Posterior vena cava (tissue), 2 donors: Measurements from ENCODE around the gene ZFYVE26. TPM values are rescaled to one million over a fixed set of nuclear protein-coding genes. Genes with fewer than 3 reads are reported as not detected.
"Not testable (repeated sequence)": the region's sequence is repeated elsewhere in the genome, so short reads cannot be mapped to it uniquely, and the experiment has no call there.

ENCODE experiments used
- DNase-seq: peaks from one replicate; pipeline ENCODE4 v3.0.0-alpha.2; 2020; ENCODE audit warnings: low spot score
- intact Hi-C, 2 donors: fragments of 100-400 bp; cut with DNase I; formaldehyde crosslinking; loops; one replicate each; pipeline versions ENCODE4 v1.14.1 to v1.14.2; 2022 to 2023
- total RNA-seq, 2 donors: library from RNA; stranded (reverse); fragmentation: NEBNext Ultra II Directional; extraction: Animal tissue kit (Norgen Biotek cat#: 25700); gene quantifications; one replicate each; pipeline ENCODE4 v1.2.1, GENCODE V29; 2021
- donor health status: DM: yes; HTN: yes; CAD: no.
- donor health status: DM: yes; HTN: yes; CAD: no.

The ZFYVE26 gene
- total RNA-seq, 2 donors from 2014 or later: 18.7 to 23.1 TPM

DNA sequence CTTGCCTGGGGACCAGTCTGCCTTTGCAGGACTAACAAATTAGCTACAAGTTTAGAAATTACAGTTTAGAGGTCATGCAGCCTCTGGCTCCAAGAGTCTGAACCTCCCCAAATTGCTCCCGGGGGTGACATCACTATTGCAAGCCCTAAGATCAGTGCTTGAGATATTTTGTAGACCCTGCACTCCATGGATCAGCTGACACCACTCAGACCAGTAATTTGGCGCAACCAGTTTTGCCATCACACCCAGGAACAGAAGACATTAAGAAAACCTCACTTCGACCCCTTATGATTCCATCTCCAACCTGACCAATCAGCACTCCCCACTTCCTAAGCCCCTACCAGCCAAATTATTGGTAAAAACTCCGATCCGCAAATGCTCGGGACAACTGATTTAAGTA, 2.1 kb upstream of the ZFYVE26 start:
- intact Hi-C loops, DNase-seq: not testable (repeated sequence)

DNA sequence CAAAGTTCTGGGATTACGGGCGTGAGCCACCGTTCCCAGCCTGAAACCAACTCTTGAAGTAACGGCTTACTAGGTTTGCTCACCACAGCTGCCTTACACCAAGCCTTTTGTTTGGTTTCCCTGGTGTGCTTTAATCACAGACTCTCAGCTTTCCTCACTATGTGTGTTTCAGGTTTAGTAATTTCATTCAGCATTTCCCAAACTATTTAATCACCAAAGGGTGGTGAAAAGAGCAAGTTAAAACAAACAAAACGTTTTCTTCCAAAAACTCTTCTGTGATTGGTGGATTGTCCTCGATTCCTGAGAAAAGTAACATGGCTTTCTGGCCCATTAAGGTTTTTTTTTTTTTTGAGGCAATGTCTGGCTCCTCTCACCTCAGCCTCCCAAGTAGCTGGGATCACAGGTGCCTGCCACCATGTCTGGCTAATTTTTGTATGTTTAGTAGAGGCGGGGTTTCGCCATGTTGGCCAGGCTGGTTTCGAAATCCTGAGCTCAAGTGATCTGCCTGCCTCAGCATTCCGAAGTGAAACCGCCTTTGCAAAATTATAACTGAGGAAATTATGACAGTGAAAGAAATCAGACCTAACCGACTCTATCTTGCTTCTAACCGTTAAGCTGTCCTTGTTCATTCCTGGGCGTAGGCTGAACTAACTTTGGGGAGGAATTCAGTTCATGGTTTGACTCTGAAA, 1.5 kb upstream of the ZFYVE26 start:
- intact Hi-C loops: no loop called here

DNA sequence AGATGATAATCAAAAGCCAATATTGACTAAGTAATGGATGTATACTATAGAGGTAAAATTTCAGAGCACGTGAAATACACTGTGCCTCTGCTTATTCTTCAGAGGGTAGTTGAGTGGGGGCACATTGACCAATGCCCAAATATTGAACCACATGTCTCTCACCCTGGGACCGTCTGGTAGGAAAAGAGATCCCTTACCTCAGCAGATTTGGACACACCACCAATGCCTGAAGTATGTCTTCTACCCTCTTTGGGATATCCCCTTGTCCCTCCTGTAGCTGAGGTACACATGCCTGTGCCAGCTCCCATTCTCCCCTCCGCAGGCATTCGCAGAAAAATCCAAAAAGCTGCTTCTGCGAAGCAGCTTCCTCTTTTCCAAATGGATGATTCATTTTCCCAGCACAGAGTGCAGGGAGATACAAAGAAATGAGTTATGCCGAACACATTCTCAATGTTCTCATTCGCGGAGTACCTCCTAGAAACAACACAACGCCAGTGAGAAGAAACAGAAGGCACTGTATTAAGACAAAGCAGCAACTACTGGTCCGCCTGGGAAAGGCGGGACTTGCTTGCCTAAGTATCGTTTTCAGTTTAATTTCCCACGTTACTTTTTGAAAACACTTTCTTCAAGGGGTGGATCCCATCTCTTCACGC, 691 bp downstream of the ZFYVE26 start:
- intact Hi-C loops: no loop called here
- DNase-seq: no peak

More for the DNA sequence above, 1.5 kb upstream of the ZFYVE26 start:
- no peak for DNase-seq

DNA sequence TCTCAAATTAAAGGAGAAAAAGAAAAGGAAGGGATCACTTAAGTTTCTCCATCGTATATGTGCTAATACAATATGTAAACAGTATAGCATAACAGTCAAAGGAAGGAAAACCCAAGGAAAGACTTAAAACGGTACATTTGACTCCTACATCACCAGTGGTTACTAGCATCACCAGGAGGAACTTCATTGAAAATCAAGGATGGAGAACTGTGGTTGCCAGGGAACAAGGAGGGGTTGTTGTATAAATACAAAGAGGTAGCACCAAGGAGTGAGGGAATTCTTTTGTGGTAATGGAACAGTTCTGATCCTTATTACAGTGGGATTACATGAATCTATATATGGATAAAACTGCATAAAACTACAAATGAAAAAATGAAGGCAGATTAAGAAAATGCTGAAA, 1.6 kb downstream of the ZFYVE26 start:
- intact Hi-C loops: no loop called here
- no peak for DNase-seq

DNA sequence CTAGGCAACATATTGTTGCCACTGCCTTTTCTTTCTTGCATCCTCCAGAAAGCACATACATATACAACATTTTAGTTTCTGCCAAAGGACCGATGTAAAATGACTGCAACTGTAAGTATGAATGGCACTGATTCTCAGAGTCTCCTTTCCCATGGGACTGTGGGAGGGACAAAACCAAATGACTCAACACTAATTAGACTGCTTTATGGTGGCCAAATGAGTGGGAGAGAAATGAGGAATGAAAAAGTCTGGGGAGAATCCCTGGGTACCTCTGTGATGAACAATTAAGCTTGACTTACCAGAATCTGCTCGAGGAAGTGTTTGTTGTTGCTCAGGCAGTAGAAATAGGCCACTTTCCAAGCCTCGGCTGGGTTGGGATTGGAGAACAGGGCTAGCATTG, 10.1 kb downstream of the ZFYVE26 start:
- intact Hi-C loops: no loop called here
- DNase-seq: no peak

DNA sequence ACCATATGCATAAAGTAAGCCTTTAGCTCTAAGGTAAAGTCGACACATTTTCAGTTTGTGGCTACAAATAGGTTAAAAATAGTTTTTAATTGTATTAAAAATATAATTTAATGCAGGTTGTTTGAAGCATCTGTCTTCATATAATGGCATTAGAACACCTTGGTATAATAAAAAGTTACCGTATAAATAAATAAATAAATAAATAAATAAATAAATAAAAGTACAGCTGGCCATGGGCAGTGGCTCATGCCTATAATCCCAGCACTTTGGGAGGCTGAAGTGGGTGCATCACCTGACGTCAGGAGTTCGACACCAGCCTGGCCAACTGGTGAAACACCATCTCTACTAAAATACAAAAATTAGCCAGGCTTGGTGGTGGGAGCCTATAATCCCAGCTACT, 15.6 kb downstream of the ZFYVE26 start:
- intact Hi-C loops: no loop called here
- no peak for DNase-seq

DNA sequence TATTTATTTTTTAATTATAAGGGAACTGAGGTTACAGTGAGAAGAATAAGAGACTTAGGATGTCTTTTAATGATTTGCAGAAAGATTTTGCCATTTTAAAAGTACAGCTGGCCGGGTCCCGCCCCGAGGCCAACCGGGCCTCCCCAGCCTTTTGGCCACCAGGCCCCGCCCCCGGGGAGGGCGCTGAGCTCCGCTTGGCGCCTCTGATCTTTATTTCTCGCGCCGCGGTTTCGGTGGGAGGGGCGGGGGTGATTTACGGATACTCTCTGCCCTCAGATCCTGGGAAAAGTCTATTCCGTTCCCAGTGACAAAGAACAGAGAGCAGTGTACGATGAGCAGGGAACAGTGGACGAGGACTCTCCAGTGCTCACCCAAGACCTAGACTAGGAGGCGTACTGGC, 17.7 kb downstream of the ZFYVE26 start:
- DNase-seq: no peak
- intact Hi-C loops: no loop called here

DNA sequence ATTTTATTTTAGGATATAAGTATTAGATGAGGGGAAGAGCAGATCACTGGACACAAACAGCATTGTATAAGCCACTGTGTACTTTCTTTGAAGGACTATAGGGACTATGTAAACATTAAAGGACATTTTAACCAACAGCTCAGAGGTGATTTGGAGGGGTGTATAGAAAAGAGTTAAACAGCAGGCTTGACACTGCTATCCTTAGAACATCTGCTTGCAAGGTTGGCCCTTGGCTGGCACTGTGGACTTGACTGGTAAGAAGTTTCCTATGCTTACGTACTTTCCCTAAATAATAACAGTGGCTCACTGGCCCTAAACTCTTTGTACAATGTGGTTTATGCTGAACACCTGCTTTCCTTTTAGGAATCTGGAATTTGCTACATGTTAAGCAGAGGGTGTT, 28.7 kb downstream of the ZFYVE26 start:
- intact Hi-C loops: no loop called here

DNA sequence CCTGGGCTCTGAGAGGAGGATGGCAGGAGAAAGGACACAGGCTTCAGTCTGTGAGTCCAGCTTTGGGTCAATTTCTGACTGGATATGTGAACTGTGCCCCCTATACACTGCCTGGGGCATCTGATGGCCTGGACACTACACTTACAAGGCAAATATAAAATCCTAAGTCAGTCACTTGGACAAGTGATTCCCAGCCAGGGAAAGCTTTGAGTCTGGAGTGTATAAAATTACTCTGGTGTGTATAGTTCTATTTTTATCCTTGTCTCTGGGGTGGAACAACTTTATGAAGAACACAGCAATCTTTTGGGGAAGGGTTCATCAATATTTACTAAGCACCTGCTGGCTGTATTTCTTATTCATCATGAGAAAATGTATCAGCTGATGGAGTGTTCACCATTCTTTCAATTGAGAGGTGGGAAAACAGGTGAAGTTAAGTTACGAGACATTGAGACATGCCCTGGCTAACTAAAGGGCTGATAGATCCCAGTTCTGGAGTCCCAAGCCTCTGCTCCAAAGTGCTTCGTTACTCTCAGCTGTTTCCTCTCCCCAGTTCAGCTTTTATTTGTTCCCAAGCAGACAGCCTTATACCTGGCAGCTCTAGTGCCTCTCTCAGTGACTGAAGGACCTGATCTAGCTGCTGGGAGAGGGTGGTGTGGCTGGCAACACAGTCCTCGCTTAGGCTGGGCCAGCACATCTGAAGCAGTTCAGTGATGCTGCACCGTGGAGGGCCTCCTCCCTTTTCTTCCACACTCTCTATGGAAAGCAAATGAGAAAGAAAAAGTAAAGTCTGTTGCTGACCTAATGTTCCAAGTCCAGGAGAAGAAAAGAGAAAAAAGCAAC, 30.9 kb downstream of the ZFYVE26 start:
- intact Hi-C loops: no loop called here
- DNase-seq: no peak

More for the DNA sequence above, 28.7 kb downstream of the ZFYVE26 start:
- DNase-seq: no peak

DNA sequence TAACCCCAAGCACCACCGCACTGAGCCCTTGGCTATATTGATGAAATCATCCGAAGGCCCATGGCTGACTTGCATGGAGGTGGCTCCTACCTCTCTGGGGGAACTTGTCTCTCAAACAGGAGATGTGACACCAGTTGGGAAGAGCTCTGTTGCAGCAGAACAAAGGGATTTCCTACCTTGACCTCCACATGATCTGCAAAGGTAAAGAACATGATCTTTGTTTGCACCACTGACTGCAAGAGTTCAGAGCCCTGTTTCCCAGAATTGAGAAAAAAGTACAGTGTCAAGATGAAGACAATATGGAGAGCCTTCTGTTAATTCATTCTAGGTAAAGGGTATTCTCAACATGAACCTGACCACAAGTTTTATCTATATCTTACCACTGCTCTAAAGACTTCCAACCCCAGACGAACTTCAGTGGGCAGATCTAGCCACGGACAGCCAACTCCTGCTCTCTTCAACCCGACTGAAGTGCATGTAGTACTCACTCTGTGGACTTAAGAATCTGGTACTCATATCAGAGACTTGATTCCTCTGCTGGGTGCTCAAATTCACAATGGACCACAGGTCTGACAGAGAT, 32.1 kb downstream of the ZFYVE26 start:
- intact Hi-C loops: no loop called here
- DNase-seq: no peak

DNA sequence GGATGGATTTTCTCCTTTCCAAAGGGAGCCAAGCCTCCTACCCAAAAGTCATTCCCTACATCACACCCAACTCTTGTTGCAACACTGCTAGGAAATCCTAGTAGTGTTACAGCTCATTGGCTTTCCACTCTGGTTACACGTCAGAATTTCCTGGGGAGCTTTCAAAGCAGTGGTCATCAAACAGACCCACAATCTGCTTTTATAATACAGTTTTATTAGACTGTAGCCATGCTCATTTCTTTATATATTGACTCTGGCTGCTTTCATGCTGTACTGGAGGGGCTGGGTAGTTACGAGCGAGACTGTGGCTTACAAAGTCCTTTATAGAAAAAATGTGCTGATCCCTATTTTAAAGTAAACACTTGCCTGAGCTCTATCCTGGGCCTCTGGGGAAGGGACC, 34.3 kb downstream of the ZFYVE26 start:
- intact Hi-C loops: no loop called here
- DNase-seq: no peak

DNA sequence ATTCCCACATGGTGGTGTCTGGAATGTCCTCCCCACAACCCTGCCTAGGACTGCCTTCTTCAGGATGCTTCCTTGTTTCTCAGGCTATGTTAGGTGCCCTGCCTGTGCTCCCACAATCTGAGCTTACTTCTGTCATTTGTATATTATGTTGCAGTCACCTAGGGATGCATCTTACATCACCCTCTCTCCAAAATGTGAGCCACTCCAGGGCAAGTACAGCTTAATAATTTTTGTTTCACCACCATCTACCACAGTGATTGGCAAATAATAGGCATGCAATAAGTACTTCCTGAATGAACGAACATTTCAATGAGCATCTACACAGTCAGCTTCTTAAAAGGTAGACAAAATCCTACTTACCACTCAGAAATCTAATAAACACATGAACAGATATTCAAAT, 37.6 kb downstream of the ZFYVE26 start:
- no peak for DNase-seq

DNA sequence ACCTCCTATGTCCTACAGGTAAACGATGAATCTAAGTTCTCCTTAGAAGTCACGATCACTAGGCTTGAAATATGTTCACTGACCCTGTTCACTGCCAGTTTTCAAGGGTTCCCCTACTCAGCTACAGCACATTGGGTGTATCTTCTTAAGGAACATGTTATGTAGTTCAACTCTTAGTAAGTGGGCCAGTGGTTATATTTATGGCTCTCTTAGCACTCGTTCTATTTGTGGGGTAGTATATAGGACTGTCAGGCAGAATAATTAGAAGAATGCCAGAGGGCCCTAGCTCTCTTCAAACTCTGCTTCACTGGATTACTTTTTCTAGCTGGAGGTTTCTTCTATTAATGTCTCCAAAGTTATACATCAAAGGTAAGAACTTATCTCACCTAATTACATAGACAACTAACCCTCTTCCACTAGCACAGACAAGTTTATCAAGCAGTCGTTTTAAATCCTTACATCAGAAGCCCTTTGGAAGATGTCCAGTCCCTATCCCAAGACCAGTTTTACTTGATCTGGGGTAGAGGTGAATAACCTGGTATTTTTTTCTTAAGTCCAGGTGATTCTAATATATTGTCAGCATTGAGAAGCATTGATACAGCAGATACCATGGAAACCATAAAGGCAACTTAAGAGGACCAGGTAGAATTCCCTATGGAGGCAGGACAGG, 39.6 kb downstream of the ZFYVE26 start:
- intact Hi-C loops: no loop called here
- DNase-seq: no peak

More for the DNA sequence above, 37.6 kb downstream of the ZFYVE26 start:
- intact Hi-C loops: no loop called here

DNA sequence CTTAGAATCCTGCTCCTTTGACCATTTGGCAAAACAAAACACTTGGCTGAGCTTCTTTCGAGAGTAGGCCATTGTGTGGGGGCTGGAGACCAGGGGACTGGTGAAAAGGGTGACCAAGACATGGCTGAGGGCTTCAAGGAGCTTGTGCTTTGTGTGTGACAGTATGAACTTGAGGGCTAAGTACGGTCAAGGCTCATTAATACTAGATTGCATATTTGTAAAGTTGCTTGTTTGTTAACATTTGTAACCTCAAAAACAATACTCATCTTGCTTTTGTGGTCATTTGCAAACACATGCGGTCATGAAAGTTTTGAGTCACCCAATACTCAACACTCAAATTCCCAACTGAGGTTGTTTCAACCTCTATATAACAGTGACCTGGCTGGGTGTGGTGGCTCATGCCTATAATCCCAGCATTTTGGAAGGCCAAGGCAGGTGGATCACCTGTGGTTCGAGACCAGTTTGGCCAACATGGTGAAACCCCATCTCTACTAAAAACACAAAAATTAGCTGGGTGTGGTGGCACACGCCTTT, 42.5 kb downstream of the ZFYVE26 start:
- intact Hi-C loops: no loop called here
- no peak for DNase-seq

DNA sequence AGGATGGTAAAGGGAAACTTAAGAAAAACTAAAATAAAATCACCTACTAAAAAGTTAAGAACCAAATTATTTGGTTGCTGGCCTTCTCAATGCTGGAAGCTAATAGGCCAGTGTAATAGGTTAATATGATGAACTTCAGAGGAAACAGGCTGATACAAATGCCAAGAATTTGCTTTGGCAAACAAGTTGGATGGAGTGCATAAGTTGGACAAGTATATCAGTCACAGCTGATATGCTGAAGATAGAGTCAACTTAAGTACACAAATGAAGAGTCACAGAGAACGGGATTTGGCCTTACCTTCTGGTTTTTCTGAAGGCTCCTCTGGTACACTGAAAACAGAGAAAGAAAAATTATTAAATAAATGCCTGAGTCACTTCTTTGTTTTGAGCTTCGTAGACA, 48.2 kb downstream of the ZFYVE26 start:
- intact Hi-C loops: loop anchor here in 1 of 2 donors (5.0 kb wide), 1 partner anchor 1084 kb away; no protein-coding TSS in a partner anchor

DNA sequence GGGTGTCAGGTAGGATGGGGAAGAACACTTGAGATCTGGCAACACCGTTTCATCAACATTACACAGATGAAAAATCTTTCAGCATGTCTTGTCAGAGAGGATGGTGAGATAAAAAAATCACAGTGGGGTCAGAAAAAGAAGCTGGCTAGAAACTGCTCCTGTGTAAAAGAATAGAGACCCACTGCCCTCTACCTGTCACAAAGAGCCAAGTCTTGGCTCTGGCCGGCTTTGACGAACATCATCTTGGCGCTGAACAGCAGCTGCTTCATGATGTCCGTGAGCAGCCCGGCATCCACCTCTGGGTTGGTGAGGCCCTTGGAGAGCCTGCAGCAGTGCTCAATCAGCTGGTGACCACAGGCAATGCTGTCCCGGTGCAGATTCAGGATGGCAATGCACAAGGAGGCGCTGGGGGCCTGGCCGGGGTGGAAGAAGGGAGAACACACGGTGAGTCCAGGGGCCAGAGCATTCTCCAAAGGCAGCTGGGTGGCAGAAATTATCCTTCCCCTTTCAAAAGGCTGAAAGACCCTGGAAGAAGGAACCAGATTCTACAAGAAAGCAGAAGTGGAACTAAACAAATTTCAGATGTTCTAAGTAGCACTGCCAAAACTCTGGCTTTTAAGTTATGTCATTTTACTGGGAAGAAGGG, 50.2 kb downstream of the ZFYVE26 start:
- intact Hi-C loops: loop anchor here in 1 of 2 donors (5.0 kb wide), 1 partner anchor 1086 kb away; no protein-coding TSS in a partner anchor
- no peak for DNase-seq

More for the DNA sequence above, 48.2 kb downstream of the ZFYVE26 start:
- DNase-seq: no peak

DNA sequence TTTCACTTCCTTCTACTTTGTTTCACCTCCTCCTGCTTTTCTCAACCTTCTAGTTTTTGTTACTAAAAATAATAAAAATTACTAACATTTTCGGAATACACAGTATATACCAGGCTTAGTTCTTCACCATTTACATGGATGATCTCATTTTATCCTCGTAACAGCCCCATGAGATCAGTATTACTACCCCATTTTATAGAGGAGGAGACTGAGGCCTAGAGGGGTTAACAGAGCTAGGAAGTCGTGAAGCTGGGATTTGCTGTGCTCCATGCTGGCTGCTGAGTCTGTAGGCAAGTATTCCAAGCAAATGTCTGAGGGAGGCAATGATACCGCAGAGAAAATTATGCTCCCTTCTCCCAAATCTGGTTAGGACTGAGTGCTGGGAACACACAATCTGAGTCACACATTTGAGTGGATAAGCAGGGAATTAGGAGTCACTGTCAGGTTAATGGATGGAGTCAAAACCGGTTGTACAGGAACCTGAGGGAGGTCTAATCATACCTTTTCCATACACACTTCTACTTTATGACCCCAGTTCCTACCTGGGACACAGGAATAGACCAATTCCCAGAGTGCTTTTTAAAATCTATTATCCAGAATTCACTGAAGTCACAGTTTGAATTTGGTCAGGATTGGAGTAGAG, 51.1 kb downstream of the ZFYVE26 start:
- no peak for DNase-seq
- intact Hi-C loops: loop anchor here in 1 of 2 donors (5.0 kb wide), 1 partner anchor 1087 kb away; no protein-coding TSS in a partner anchor

DNA sequence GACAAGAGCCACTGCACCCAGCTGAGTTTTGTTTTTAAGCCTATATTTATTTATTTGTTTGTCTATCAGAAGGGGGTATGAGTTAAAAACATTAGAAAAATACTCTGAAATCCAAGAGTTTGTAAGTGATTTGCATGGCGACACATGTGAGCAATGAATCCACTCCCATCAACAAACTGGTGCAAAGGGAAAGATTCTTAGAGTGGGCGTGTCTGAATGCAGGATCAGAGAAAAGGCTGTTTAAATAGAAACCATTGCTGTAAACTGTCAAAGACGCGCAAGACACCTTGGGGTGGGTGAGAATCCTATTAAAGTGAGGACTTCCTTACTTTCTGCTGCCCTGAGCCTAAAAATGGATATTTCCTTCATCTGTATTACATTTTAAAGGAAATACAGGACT, 51.9 kb downstream of the ZFYVE26 start:
- DNase-seq: no peak
- intact Hi-C loops: no loop called here
